Endothelial cell of umbilical vein (primary cell): ENCODE measurements around the gene BSDC1. TPM values are rescaled to one million over a fixed set of nuclear protein-coding genes. Genes with fewer than 3 reads are reported as not detected.

Experiments used
- BruUV-seq: library from RNA; stranded (reverse); fragments of 400-500 nt; replicated peaks from 2 replicates; lab custom pipeline; 2021; lab: Mats Ljungman, UMichigan
- CTCF ChIA-PET: fragments of 300-600, 350-600 bp; sonication (Branson Sonifier 250); formaldehyde crosslinking; loops from one replicate; lab custom pipeline; 2021; ENCODE audit warnings: antibody characterized with exemption, inconsistent platforms; lab: Charles Lee
- POLR2A ChIA-PET: fragments of 300-600, 350-600 bp; sonication (Branson Sonifier 250); formaldehyde crosslinking; loops from one replicate; lab custom pipeline; 2021; ENCODE audit warnings: antibody characterized with exemption, inconsistent platforms; lab: Charles Lee
- DNase-seq: peaks from one replicate; pipeline ENCODE4 v3.0.0-alpha.2; 2011; ENCODE audit warnings: low read depth, low spot score
- FAIRE-seq: peaks from 2 replicates; lab custom pipeline; 2011; peaks lifted over from hg19 to GRCh38; lab: Jason Lieb, UNC
- H2AFZ ChIP-seq: 2 replicates; pipeline ENCODE4 v1.6.0; 2012; ENCODE audit warnings: low read depth, low read length, control low read depth, inconsistent platforms
- H3K27ac ChIP-seq: 2 replicates; pipeline ENCODE4 v1.5.1; 2011; ENCODE audit warnings: low read depth, mild to moderate bottlenecking, control low read depth, low read length, moderate library complexity; ENCODE audit not compliant: insufficient read depth
- H3K27me3 ChIP-seq, 2 experiments: 2 replicates each; pipeline versions ENCODE4 v1.6.0 to v1.6.1; 2011; ENCODE audit warnings: low read length in 2 of 2, mixed read lengths in 1 of 2; ENCODE audit not compliant: control insufficient read depth in 2 of 2, insufficient read depth in 2 of 2
- H3K36me3 ChIP-seq, 2 experiments: 2 replicates in 1 of 2; 3 replicates in 1 of 2; pipeline ENCODE4 v1.5.1; 2011; ENCODE audit warnings: low read length in 2 of 2, mild to moderate bottlenecking in 1 of 2, moderate library complexity in 1 of 2; ENCODE audit not compliant: control insufficient read depth in 2 of 2, insufficient read depth in 2 of 2; ENCODE audit errors: extremely low read depth in 1 of 2
- H3K4me1 ChIP-seq: 3 replicates; pipeline ENCODE4 v1.5.1; 2011; ENCODE audit warnings: mild to moderate bottlenecking, low read length; ENCODE audit not compliant: control insufficient read depth, insufficient read depth; ENCODE audit errors: extremely low read depth
- H3K4me2 ChIP-seq: 2 replicates; pipeline ENCODE4 v1.6.1; 2011; ENCODE audit warnings: low read length, control low read depth, mixed read lengths; ENCODE audit not compliant: insufficient read depth
- H3K4me3 ChIP-seq, 3 experiments: fragments of 200-600 bp in 1 of 3; sonication (generic), shearing (Covaris generic) in 1 of 3; replicated peaks in 1 of 3; 2 replicates each; pipeline ENCODE4 v1.5.1; 2011 to 2016; ENCODE audit warnings: control low read depth in 3 of 3, low read length in 3 of 3, mild to moderate bottlenecking in 2 of 3, inconsistent platforms in 1 of 3, low read depth in 1 of 3, moderate library complexity in 1 of 3; ENCODE audit not compliant: insufficient read depth in 1 of 3
- H3K79me2 ChIP-seq: 2 replicates; pipeline ENCODE4 v1.6.0; 2012; ENCODE audit warnings: low read length, inconsistent platforms; ENCODE audit not compliant: control insufficient read depth, insufficient read depth
- H3K9ac ChIP-seq: replicated peaks from 2 replicates; pipeline ENCODE3; 2011; ENCODE audit warnings: low read length, control low read depth; ENCODE audit not compliant: insufficient read depth; ENCODE audit errors: extremely low read depth
- H3K9me1 ChIP-seq: replicated peaks from 3 replicates; pipeline ENCODE4 v1.6.0; 2011; ENCODE audit warnings: mild to moderate bottlenecking, low read length; ENCODE audit not compliant: control insufficient read depth, insufficient read depth; ENCODE audit errors: extremely low read depth
- H3K9me3 ChIP-seq: replicated peaks from 2 replicates; pipeline ENCODE4 v1.5.1; 2012; ENCODE audit warnings: low read length, inconsistent platforms; ENCODE audit not compliant: control insufficient read depth, insufficient read depth
- H4K20me1 ChIP-seq: replicated peaks from 2 replicates; pipeline ENCODE3; 2011; ENCODE audit warnings: mild to moderate bottlenecking, low read length; ENCODE audit not compliant: control insufficient read depth, insufficient read depth; ENCODE audit errors: extremely low read depth
- EZH2 ChIP-seq: IDR thresholded peaks from 2 replicates; pipeline ENCODE4 v1.6.1; 2012; ENCODE audit warnings: borderline replicate concordance, low read depth, mild to moderate bottlenecking, moderate library complexity, low read length, inconsistent platforms; ENCODE audit not compliant: severe bottlenecking
- FOS ChIP-seq: IDR thresholded peaks from 2 replicates; pipeline ENCODE4 v1.6.1; 2011; ENCODE audit warnings: mild to moderate bottlenecking, low read length, moderate library complexity, borderline replicate concordance; ENCODE audit not compliant: insufficient read depth
- GATA2 ChIP-seq: IDR thresholded peaks from 2 replicates; pipeline ENCODE4 v1.7.0; 2011; ENCODE audit warnings: low read depth, mild to moderate bottlenecking, moderate library complexity, mixed read lengths, low read length; ENCODE audit not compliant: insufficient read length, insufficient read depth
- JUN ChIP-seq: IDR thresholded peaks from 2 replicates; pipeline ENCODE4 v1.6.1; 2011; ENCODE audit warnings: borderline replicate concordance, low read depth; ENCODE audit not compliant: insufficient read length, insufficient read depth
- MAX ChIP-seq: IDR thresholded peaks from 2 replicates; pipeline ENCODE4 v1.6.1; 2011; ENCODE audit not compliant: insufficient read depth, insufficient read length
- MYC ChIP-seq: IDR thresholded peaks from one replicate; pipeline ENCODE4 v1.6.1; 2011; ENCODE audit warnings: mild to moderate bottlenecking, low read depth, low read length
- POLR2A ChIP-seq: IDR thresholded peaks from 2 replicates; pipeline ENCODE4 v1.6.1; 2012; ENCODE audit warnings: low read depth, mild to moderate bottlenecking, control low read depth, low read length
- POLR2AphosphoS5 ChIP-seq: IDR thresholded peaks from 2 replicates; pipeline ENCODE4 v1.6.1; 2012; ENCODE audit warnings: low read depth, mild to moderate bottlenecking, control low read depth, low read length, moderate library complexity; ENCODE audit not compliant: insufficient read depth
- dilution Hi-C: fragments of 300-500 bp; cut with MboI; formaldehyde crosslinking; loops from one replicate; pipeline ENCODE4 v1.15.0; 2019; ENCODE audit warnings: low sequenced_read_pairs; ENCODE audit not compliant: extremely low pct_ligation_motif_present
- intact Hi-C: fragments of 100-400 bp; cut with micrococcal nuclease; formaldehyde crosslinking; loops from one replicate; pipeline ENCODE4 v1.10.0; 2022
- polyA plus RNA-seq, 4 experiments: library from polyadenylated mRNA; depleted of rRNA in 3 of 4; stranded (reverse) in 3 of 4; unstranded in 1 of 4; fragments of >200 nt; gene quantifications; 2 replicates each; pipeline versions ENCODE4 v1.2.1 to v1.2.3, GENCODE V29; 2011 to 2012; ENCODE audit warnings: missing spikeins in 1 of 4
- total RNA-seq: library from RNA; stranded (reverse); gene quantifications from 2 replicates; pipeline ENCODE4 v1.2.3, GENCODE V29; 2021
- TF ChIP-seq, protein P1 (sequence below), 2 donors: IDR thresholded peaks; 1 replicate in 1 of 2; 2 replicates in 1 of 2; pipeline ENCODE4 v1.5.1; 2011; ENCODE audit warnings: low read length in 2 of 2, mild to moderate bottlenecking in 2 of 2, moderate library complexity in 2 of 2, control low read depth in 1 of 2, inconsistent platforms in 1 of 2, low read depth in 1 of 2; ENCODE audit not compliant: insufficient read depth in 1 of 2; ENCODE audit errors: extremely low read depth in 1 of 2

The BSDC1 gene
- total and polyA plus RNA-seq, 2 donors (not counting 3 experiments of a cell fraction or from before 2014, with no cell fraction given) = 44.3 to 64.6 TPM

DNA sequence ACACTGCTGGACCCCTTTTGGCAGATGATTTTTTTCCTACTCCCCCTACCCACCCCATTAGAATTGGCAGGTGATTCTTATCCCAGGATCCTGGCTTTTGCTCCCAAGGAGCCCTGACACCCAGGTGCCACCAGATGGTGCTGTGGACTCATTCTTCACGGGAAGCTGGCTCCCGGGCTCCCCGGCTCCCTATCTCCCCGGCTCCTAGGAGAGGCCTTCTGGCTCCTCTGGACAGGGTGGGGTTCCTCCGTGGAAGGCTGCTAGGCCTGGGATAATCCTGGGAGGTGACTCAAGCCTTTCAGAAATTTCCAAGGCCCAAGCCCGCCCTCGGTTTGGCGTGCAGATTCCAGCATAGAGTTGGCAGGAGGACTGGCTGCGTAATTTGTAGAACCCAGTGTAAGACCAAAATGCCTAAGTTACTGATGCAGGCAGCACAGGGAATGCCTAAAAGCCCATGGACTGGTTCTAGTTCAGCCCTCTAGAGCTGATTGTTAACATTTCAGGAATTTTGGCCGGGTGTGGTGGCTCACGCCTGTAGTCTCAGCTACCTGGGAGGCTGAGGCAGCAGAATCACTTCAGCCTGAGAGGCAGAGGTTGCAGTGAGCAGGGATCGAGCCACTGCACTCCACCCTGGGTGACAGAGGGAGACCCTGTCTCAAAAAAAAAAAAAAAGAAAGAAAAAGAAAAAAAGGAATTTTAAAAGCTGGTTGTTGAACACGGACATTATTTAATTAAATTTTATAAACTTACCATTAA, 6.8 kb upstream of the BSDC1 start:
- CTCF ChIA-PET = interaction anchor here (0.6 to 7.0 kb wide), 40 partner anchors 8 to 686 kb away, joined by 3 to 64 read pairs (median 4); partner anchors contain the start of genes CCDC28B and ZBTB8B
- no TSS peak for BruUV-seq
- dilution Hi-C loops (no loop called here), intact Hi-C loops (loop anchor here (1.0 to 2.0 kb wide), 4 partner anchors 13 to 472 kb away; no protein-coding TSS in a partner anchor)
- Histone ChIP-seq H3K4me3 (no peak overlapping the region), H3K9ac (no peak overlapping the region), H3K79me2 (no peaks in the 10 kb centered on the region), H3K27me3 (no peaks in the 10 kb centered on the region), H3K36me3 (no peaks in the 10 kb centered on the region), H2AFZ (peak overlapping the region; percentile 42), H3K4me2 (no peak overlapping the region), H4K20me1 (no peaks in the 10 kb centered on the region), H3K4me1 (no peaks in the 10 kb centered on the region), H3K9me3 (no peaks in the 10 kb centered on the region), H3K9me1 (no peaks in the 10 kb centered on the region), H3K27ac (no peak overlapping the region)
- DNase-seq = peak; percentile 65
- no peak for TF ChIP-seq GATA2
- TF ChIP-seq, protein P1, sequence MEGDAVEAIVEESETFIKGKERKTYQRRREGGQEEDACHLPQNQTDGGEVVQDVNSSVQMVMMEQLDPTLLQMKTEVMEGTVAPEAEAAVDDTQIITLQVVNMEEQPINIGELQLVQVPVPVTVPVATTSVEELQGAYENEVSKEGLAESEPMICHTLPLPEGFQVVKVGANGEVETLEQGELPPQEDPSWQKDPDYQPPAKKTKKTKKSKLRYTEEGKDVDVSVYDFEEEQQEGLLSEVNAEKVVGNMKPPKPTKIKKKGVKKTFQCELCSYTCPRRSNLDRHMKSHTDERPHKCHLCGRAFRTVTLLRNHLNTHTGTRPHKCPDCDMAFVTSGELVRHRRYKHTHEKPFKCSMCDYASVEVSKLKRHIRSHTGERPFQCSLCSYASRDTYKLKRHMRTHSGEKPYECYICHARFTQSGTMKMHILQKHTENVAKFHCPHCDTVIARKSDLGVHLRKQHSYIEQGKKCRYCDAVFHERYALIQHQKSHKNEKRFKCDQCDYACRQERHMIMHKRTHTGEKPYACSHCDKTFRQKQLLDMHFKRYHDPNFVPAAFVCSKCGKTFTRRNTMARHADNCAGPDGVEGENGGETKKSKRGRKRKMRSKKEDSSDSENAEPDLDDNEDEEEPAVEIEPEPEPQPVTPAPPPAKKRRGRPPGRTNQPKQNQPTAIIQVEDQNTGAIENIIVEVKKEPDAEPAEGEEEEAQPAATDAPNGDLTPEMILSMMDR (IDR thresholded peaks at IDR 0.05; ENCODE audit: extremely low read depth in 1 of 2, insufficient read depth in 1 of 2, low read depth in 1 of 2, low read length in 2 of 2) = peak; percentile 88 to 90
- peak; percentile 92 for FAIRE-seq
- POLR2A ChIA-PET = interaction anchor here (1.0 kb wide), 1 partner anchor 65 kb away, joined by 3 read pairs; the partner anchor contains the start of gene MARCKSL1

GRCh38 chr1:32399843-32400242, 5.6 kb upstream of the BSDC1 start:
- FAIRE-seq (no peak), DNase-seq (no peak)
- Histone ChIP-seq H4K20me1 (no peaks in the 10 kb centered on the region), H3K79me2 (no peaks in the 10 kb centered on the region), H3K27me3 (no peaks in the 10 kb centered on the region), H2AFZ (no peak overlapping the region), H3K9me1 (no peaks in the 10 kb centered on the region), H3K4me1 (no peaks in the 10 kb centered on the region), H3K9me3 (no peaks in the 10 kb centered on the region), H3K4me2 (no peak overlapping the region), H3K27ac (no peak overlapping the region), H3K36me3 (no peaks in the 10 kb centered on the region), H3K9ac (no peak overlapping the region), H3K4me3 (no peak overlapping the region)
- BruUV-seq = no TSS peak
- ChIA-PET POLR2A (interaction anchor here (0.7 kb wide), 1 partner anchor 333 kb away, joined by 5 read pairs; no protein-coding TSS in a partner anchor), CTCF (interaction anchor here (0.6 to 3.3 kb wide), 5 partner anchors 11 to 373 kb away, joined by 3 to 37 read pairs (median 3); no protein-coding TSS in a partner anchor)
- intact Hi-C loops = loop anchor here (2.0 kb wide), 2 partner anchors 373 to 473 kb away; no protein-coding TSS in a partner anchor
- dilution Hi-C loops = no loop called here
- TF ChIP-seq GATA2 (no peak), MAX (no peak), MYC (no peak), FOS (no peak), POLR2AphosphoS5 (no peak), EZH2 (no peak), POLR2A (no peak), JUN (no peak)
- TF ChIP-seq, protein P1 (IDR thresholded peaks at IDR 0.05; ENCODE audit: extremely low read depth in 1 of 2, insufficient read depth in 1 of 2, low read depth in 1 of 2, low read length in 2 of 2) = no peak
